AG10803 (cell line): ENCODE results near the gene ADAD2.

Experiments
- DNase-seq: peaks from one replicate; pipeline ENCODE4 v3.0.0; 2010; ENCODE audit warnings: low read depth
- H3K4me3 ChIP-seq: 2 replicates; pipeline ENCODE4 v1.5.1; 2011; ENCODE audit warnings: mild to moderate bottlenecking, low read length, control low read depth
- CTCF ChIP-seq: conservative IDR thresholded peaks from 2 replicates; pipeline ENCODE4 v1.5.1; 2011; ENCODE audit warnings: mild to moderate bottlenecking, low read length, control low read depth, inconsistent platforms

Gene ADAD2

GRCh38 chr16:84205976-84206691 is 15.2 kb downstream of the ADAD2 start:
- TF ChIP-seq CTCF, result no peak
- H3K4me3 ChIP-seq, result no peak overlapping the region
- no peak for DNase-seq

- no peak for DNase-seq
- no peak for TF ChIP-seq CTCF
- no peak overlapping the region for H3K4me3 ChIP-seq
These were observed 16.3 kb downstream of the ADAD2 start for GRCh38 chr16:84207251-84207650.

GRCh38 chr16:84207879-84208278 is 16.9 kb downstream of the ADAD2 start:
- no peak overlapping the region for H3K4me3 ChIP-seq
- DNase-seq, result no peak
- TF ChIP-seq CTCF, result no peak

- no peak for TF ChIP-seq CTCF
- DNase-seq, result no peak
- no peak overlapping the region for H3K4me3 ChIP-seq
These were observed 19.0 kb downstream of the ADAD2 start for GRCh38 chr16:84209989-84210388.

- no peak for TF ChIP-seq CTCF
- no peak overlapping the region for H3K4me3 ChIP-seq
- DNase-seq, result no peak
These were observed 21.2 kb downstream of the ADAD2 start for GRCh38 chr16:84212154-84212553.

GRCh38 chr16:84212631-84213030 is 21.7 kb downstream of the ADAD2 start:
- H3K4me3 ChIP-seq, result no peak overlapping the region
- no peak for DNase-seq
- no peak for TF ChIP-seq CTCF

GRCh38 chr16:84214451-84215066 is 23.6 kb downstream of the ADAD2 start:
- TF ChIP-seq CTCF, result no peak
- no peak for DNase-seq
- no peak overlapping the region for H3K4me3 ChIP-seq
